HG03432 (cell line): ENCODE results near the gene NDUFB6.
"Not testable (repeated sequence)": the region's sequence is repeated elsewhere in the genome, so short reads cannot be mapped to it uniquely, and the experiment has no call there.

Experiments
- ATAC-seq: cut with Tn5 transposase; IDR thresholded peaks from one replicate; pipeline ENCODE4 v1.9.1; 2021; ENCODE audit warnings: mild to moderate bottlenecking, moderate library complexity; ENCODE audit not compliant: unreplicated experiment

The NDUFB6 gene

DNA sequence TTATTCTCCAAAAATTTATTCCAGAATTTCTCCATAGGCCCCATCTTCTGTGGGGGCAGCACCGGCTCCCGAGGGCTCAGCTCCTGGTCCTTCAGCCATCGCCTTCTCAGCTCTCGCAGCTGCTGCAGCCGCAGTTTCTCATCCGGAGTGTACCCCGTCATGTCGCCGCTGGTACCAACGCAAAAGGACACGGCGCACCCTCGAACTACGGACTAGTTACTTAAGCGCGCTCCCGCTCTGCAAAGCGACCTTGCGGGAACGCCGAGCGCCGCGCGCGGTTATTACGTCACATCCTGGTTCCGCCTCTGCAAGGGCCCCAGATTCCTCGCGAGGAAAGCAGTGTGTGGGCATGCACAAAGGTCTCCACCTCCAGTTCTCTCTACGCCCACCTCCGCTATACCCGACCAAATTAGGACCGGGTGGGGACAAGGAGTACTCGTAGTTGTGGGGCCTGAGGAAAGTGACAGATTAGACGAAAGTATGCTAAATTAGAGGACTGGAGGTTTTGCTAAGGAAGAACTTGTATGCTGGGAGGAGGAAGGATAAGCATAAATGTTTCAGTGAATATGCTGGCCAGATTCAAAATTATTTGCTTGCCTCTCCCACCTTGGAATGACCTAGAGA lies at the start of gene NDUFB6:
Gene NDUFB6, minus strand, starts transcription at position 260 of the 624 bp plus-strand sequence. Its CDS starts 99 bp downstream, at position 161.
- peak; percentile 91 for ATAC-seq

DNA sequence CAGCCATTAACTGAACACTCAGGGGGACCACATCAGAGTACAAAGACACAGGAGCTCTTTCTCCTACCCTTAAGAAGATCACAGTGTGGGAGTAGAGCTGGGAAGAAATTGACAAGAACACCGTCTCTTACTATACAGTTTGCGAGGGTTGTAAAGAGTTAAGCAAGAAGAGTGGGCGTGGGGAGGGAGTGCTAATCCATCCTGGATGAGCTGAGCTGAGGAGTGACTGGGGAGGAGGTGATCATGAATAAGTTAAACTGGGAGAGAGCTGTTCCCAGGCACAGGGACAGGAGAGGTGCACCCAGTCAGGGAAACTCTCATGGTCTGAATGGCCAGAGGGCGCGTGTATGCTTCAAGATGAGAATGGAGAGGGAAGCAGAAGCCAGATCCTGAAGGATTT lies 45.3 kb upstream of the NDUFB6 start:
- no peak for ATAC-seq

GRCh38 chr9:32606811-32607210 lies 33.9 kb upstream of the NDUFB6 start:
- no peak for ATAC-seq

GRCh38 chr9:32603914-32604852 lies 31.2 kb upstream of the NDUFB6 start:
- ATAC-seq = peak; percentile 71

GRCh38 chr9:32599021-32599420 lies 26.1 kb upstream of the NDUFB6 start:
- not testable (repeated sequence) for ATAC-seq

- ATAC-seq = no peak
These were observed 24.0 kb upstream of the NDUFB6 start for GRCh38 chr9:32596936-32597335.

DNA sequence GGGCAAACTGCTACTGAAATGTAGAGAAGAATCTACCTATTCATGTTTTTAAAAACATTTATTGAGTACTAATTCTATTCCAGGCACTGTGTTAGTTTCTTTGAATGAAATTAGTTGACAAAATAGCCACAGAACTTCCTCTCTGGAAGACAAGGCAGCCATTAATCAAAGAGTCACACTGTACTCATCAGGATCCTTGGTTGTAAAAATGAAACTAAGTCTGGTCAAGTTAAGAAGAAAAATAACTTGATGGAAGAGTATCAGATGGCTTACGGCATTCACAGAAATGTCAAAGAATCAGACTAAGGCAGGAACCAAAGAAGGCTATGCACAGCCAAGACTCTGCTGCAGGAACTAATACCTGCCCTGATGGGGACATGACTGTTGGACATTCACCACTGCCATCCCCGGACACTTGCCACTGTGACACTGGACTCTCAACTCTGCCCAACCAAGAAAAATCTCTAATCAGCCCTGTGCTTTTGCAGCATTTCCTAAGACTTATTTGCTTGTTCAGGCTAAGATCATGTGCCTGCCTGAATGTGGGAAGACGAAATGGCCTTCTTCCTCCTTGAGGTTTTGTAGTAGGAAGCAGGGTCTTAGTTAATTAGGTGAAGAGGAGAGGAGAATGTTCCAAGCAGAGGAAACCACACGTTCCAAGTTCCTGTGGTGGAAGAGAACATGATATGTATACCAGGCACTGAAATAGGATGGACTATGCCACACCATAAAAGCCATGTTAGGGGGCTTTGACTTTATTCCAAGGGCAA lies 23.3 kb upstream of the NDUFB6 start:
- ATAC-seq = no peak

DNA sequence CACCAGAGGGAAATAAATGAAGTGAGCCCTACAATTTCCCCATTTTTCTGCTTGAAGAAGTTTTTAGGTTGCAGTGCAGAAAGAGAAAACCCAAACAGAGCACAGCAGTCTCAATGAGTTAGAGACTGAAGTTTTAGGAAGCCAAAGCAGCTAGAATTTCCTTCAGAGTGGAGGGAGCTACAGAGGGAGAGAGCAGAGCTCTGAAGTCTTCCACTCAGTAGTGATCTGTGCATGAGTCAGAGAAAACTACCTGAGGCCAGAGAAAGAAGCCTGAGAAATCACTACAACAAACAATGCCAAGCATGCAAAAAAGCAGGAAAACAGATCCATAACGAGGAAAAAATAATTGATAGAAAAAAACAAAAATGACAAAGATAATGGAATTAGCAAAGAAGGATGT lies 17.9 kb upstream of the NDUFB6 start:
- ATAC-seq = no peak

DNA sequence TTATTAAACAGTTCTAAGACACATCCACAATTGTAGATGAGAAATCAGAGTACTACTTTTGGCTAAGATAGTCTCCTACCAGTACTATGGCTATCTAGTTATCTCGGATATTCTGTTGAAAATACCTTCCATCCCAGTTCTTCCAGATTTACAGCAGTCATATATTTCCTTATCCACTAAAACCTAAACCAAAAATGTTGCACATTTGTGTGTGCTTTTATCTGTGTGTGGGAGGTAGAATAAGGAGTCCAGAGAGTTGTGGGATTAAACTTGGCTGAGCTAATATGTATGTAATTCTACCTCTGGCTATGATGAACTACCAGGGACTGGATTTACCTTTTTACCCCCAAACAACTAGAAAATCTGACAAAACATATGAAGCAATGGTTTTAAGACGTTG lies 17.5 kb upstream of the NDUFB6 start:
- ATAC-seq = no peak

- ATAC-seq = peak; percentile 71
These were observed 16.2 kb upstream of the NDUFB6 start for GRCh38 chr9:32589083-32589723.

DNA sequence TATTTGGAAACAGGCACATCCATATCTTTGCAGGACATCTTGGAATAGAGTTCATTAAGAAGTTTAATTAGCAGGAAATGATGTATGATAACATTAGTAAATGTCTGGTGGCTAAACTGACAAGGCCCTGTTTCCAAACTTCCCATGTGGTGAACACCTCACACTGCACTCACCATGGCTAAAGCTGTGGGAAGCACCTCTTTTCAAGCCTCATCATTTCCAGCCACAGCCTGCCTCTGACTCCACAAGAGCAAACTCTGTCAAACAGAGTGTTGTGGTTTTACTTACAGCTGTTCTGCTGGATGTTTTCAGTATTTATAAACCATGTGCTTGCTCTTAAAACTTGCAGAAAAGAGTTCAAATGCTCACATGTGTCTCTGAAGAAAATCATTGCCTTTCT lies 14.9 kb upstream of the NDUFB6 start:
- ATAC-seq = peak; percentile 78

DNA sequence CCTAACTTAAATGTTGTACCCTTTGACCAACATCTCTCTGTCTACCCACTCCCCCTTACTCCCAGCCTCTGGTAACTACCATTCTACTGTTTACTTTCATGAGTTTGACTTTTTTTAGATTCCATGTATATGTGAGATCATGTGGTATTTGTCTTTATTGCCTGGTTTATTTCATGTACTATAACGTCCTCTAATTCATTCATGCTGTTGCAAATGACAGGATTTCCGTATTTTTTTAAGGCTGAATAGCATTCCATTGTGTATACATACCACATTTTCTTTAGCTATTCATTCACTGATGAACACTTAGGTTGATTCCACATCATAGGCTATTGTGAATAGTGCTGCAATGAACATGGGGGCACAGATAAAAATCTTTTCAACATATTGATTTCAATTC lies 11.8 kb upstream of the NDUFB6 start:
- no peak for ATAC-seq

GRCh38 chr9:32581512-32582143 lies 8.7 kb upstream of the NDUFB6 start:
- peak; percentile 53 for ATAC-seq

GRCh38 chr9:32580631-32581300 lies 7.8 kb upstream of the NDUFB6 start:
- no peak for ATAC-seq

GRCh38 chr9:32579706-32580331 lies 6.9 kb upstream of the NDUFB6 start:
- ATAC-seq = peak; percentile 49

DNA sequence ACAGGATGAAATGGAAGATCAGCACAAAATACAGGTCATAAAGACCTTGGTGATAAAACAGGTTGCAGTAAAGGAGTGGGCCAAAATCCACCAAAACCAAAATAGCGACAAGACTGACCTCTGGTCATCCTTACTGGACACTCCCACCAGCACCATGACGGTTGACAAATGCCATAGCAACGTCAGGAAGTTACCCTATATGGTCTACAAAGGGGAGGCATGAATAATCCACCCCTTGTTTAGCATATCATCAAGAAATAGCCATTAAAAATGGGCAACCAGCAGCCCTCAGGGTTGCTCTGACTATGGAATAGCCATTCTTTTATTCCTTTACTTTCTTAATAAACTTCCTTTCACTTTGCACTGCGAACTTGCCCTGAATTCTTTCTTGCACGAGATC lies 6.0 kb upstream of the NDUFB6 start:
- no peak for ATAC-seq

DNA sequence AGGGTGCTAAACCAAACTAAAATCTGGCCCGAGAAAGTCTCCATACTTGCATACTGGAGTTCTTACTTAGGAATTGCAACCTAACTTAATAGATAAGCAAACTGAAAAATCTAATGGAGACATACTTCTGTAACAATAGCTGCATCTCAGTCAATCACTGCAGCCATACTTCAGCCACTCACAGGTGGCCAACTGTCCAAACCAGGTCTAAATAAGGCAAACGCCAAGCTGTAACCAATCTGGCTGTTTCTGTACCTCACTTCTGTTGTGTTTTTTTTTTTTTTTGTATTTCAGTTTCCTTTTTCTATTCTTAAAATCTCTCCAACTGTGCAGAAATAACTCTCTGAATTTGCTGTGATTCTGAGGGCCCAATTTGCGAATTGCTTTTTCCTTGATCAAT lies 4.4 kb upstream of the NDUFB6 start:
- no peak for ATAC-seq

GRCh38 chr9:32574858-32575257 lies 1.9 kb upstream of the NDUFB6 start:
- no peak for ATAC-seq

GRCh38 chr9:32573821-32574220 lies 862 bp upstream of the NDUFB6 start:
- no peak for ATAC-seq
